Activated T-cell treated with anti-CD3 and anti-CD28 coated beads, Interleukin-2, amount 50 U/mL, for 1 hour (primary cell): ENCODE results near the gene MYBPC3.

Source experiments
- DNase-seq: peaks from one replicate; pipeline ENCODE4 v3.0.0-alpha.2; 2020

Gene MYBPC3

DNA sequence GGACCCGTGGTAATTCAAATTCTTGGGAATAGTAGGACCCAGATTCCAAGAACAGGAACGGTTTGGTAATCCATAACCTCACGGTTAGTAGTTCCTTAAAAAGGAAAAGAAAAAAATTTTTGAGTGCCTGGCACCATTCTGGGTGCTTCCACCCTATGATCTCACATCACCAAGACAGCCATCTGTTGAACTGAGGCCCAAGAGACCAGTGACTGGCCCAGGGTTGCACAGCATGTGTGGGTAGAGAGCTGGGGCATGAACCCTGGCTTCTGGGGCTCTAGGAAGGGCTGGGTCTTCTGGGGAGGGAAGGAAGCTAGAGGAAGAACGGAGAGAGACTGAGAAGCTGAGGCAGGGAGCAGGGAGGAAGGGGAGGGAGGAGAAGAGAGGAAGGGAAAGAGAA, 30.6 kb upstream of the MYBPC3 start:
- DNase-seq, result no peak

- no peak for DNase-seq
These were observed 27.6 kb upstream of the MYBPC3 start for GRCh38 chr11:47380078-47380477.

- DNase-seq, result no peak
These were observed 26.8 kb upstream of the MYBPC3 start for GRCh38 chr11:47379317-47379716.

- no peak for DNase-seq
These were observed 26.3 kb upstream of the MYBPC3 start for GRCh38 chr11:47378836-47379170.

DNA sequence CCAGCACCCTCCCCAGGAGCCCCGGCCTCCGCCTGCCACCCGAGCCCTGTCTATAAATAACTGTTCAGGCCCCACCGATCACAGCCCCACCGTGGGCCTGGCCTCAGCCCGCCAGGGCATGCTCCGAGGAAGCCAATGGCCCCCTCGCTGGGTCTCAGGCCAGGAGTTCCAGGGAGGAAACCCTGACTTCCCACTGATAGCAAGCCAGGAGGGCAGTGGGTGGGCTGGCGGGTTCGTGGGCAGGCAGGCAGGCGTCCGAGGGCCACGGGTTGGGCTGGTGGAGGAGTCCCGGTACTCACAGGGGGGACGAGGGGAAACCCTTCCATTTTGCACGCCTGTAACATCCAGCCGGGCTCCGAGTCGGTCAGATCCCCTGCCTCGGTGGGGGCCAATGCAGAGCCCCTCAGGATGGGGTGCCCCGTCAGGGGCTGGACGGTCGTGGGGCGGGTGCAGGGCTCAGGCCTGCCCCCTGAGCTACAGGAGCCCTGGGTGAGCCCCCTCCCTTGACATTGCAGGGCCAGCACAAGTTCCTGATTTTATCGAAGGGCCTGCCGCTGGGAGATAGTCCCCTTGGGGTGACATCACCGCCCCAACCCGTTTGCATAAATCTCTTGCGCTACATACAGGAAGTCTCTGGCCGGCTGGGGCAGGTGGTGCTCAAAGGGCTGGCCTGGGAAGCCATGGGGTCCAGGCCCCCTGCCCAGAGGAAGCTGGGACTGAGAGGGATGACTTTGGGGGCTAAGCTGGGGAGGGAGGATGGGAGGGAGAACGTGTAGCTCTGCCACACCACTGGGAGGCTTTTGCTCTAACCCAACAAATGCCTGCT, 25.7 kb upstream of the MYBPC3 start, which contains the start of gene SPI1:
TSS of gene SPI1 (minus strand) at position 538 of the 826 bp plus-strand sequence. CDS start at position 344, 194 bp downstream.
- DNase-seq, result no peak

DNA sequence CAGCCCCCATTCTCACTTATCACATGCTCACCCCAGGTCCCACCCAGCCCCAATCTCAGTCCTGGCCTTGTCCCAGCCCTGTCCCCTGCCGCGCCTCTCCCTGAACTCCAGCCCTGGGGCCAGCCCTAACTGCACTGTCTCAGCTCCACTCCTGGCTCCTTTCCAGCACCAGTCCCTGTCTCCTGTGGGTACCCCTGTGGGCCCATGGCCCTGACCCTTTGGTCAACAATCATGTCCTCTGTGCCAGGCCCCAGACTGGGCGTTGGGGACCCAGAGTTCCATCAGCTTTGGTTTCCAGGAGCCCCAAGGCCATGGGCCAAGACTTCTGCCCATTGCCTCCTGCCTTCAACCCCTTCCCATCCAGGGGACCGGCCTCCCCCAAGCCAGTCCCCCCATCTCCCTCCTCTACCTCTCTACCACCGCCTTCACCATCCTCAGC, 25.1 kb upstream of the MYBPC3 start:
- no peak for DNase-seq

DNA sequence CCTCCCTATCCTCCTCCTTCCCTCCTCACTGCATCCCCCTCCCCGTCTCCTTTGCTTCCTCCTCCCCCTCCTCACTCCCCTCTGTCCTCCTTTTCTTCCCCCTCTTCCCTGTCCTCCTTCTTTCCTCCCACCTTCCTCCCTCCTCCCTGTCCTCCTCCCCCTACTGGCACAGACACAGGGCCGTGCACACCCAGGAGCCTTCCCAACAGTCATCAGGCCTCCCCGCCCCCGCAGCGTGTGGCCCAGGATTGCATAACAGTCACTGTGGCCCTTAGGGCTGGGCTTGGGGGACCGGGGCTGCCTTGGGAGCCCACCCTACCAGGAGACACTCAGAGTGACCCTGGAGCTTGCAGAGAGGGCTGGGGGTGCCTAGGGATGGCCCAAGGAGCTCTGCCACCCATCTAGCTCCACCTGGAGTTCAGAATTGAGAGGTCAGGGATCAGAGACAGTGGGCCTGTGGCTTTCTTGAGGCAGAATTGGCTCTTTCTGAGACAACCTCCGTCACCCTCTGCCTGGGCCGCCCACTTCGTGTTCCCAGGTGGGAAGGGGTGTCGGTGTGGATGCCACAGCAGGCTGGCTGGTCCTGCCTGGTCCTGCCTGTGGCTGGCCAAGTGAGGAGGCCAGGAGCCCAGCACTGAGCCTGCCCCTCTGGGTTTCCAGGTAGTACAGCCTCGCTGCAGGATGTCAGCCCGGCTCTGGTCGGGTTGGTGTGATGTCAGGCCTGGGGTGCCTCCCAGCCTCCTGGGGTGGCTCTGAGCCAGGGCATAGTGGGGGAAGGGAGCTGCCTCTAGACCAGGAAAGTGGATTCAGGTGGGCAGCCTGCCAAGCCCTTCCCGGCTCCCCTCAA, 24.2 kb upstream of the MYBPC3 start:
- DNase-seq, result no peak

- no peak for DNase-seq
These were observed 23.6 kb upstream of the MYBPC3 start for GRCh38 chr11:47376107-47376524.

GRCh38 chr11:47375546-47376085, 23.1 kb upstream of the MYBPC3 start:
- no peak for DNase-seq

DNA sequence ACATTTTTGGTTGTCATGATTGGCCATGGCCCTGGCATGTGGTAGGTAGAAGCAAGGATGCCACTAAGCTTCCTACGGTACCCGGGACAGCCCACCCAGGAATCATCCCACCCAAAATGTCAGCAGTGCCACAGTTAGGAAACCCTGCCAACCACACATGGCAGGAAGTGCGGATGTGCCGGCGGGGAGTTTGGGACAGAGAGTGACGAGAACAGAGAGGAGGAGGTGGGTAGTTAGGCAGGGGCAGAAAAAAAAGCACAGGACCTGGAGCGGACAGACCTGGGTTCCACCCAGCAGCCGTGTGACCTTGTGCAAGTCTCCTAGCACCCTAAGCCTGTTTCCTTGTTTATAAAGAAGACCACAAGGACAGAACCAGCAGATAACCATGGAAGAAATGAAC, 22.5 kb upstream of the MYBPC3 start:
- DNase-seq, result no peak

- DNase-seq, result no peak
These were observed 22.2 kb upstream of the MYBPC3 start for GRCh38 chr11:47374720-47375019.

GRCh38 chr11:47373876-47374719, 21.6 kb upstream of the MYBPC3 start:
- DNase-seq, result peak; percentile 87

DNA sequence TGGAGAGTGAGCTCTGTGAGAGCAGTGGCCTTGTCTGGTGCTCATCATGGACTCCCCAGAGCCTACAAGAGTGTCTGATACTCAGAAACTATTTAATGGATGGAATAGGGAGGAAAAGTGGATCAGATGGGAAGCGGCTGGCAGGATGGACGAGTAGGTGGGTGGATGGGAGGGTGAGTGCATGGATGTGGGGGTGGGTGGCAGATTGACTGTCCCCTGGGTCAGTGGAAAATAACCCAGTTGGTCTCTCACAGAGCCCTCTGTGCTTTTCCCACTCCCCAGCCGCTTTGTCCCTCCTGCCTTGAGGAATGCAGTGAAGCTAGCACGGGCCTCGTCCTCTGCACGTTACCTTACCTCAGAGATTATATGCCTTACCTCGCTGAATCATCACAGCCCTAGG, 19.9 kb upstream of the MYBPC3 start:
- no peak for DNase-seq

DNA sequence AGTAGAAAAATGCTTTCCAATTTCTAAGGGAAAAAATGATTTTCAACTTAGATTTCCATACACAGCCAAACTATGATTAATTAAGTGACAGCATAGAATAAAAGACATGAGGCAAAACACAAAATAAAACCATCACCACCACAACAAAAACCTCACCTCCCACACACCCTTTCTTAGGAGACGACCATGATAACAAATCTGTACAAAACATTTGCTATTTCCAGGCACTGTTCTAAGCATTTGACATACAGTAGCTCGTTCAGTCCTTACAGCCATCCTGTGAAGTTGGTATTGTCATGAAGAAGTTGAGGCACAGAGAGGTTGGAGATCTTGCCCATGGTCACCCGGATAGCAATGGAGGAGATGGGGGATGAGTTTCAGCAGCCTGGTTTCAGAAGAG, 17.2 kb upstream of the MYBPC3 start:
- no peak for DNase-seq

GRCh38 chr11:47366020-47366490, 13.6 kb upstream of the MYBPC3 start:
- no peak for DNase-seq

- DNase-seq, result no peak
These were observed 8.9 kb upstream of the MYBPC3 start for GRCh38 chr11:47361419-47361818.

- no peak for DNase-seq
These were observed 7.8 kb upstream of the MYBPC3 start for GRCh38 chr11:47360341-47360740.

- no peak for DNase-seq
These were observed 7.1 kb upstream of the MYBPC3 start for GRCh38 chr11:47359586-47359985.

DNA sequence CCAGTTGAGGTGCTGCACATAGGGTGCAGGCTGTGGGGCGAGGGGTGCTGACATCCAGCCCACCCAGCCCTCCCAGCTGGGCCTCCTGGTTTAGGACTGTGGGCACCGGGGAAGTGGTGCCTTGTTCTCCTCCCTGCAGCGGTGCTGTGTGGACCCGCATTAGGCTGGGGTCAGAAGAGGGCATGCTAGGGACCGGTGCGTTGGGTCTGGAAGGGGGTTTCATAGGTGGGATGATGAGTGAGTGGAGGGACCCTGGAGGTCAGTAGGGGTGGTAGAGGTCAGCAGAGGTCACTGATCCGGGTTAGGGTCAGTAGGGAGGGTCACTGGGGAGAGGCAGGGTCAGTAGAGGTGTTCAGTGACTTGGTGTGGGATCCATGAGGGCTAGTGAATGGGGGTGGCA, 6.7 kb upstream of the MYBPC3 start:
- DNase-seq, result no peak

- DNase-seq, result no peak
These were observed 6.2 kb upstream of the MYBPC3 start for GRCh38 chr11:47358731-47359051.

DNA sequence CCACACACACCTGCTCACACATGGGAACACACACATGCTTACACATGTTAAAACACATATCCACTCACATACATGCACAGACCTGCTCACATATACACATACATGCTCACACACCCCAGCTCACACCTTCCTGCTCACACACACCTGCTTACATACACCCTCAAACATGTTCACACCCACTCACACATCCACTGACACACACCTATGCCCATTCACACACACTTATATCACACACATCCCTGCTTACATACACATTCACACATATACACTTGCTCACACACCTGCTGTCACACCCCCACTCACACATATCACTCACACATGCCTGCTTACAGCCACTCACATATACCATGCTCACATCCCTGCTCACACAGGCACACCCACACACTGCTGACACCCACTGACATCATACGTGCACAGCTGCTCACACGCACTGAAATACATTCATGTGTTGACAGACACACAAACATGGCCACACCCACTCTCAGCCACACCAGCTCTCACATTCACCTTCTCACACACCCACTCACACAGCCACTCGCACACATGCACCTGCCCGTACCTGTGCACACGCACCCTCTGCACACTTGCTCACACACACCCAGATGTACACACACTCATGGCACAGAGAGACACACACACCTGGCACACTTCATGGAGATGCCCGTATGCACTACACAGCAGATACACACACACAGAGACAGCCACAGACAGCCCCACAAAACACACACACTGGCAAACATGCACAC, 5.7 kb upstream of the MYBPC3 start:
- DNase-seq, result no peak

GRCh38 chr11:47356998-47357329, 4.5 kb upstream of the MYBPC3 start:
- DNase-seq, result no peak
